HG03521 (cell line): Measurements from ENCODE around the gene ZNF57.
"Not testable (repeated sequence)": the region's sequence is repeated elsewhere in the genome, so short reads cannot be mapped to it uniquely, and the experiment has no call there.

ENCODE experiments used
- ATAC-seq: cut with Tn5 transposase; IDR thresholded peaks from one replicate; pipeline ENCODE4 v1.9.1; 2021; ENCODE audit warnings: mild to moderate bottlenecking, moderate library complexity; ENCODE audit not compliant: unreplicated experiment

ZNF57 gene

DNA sequence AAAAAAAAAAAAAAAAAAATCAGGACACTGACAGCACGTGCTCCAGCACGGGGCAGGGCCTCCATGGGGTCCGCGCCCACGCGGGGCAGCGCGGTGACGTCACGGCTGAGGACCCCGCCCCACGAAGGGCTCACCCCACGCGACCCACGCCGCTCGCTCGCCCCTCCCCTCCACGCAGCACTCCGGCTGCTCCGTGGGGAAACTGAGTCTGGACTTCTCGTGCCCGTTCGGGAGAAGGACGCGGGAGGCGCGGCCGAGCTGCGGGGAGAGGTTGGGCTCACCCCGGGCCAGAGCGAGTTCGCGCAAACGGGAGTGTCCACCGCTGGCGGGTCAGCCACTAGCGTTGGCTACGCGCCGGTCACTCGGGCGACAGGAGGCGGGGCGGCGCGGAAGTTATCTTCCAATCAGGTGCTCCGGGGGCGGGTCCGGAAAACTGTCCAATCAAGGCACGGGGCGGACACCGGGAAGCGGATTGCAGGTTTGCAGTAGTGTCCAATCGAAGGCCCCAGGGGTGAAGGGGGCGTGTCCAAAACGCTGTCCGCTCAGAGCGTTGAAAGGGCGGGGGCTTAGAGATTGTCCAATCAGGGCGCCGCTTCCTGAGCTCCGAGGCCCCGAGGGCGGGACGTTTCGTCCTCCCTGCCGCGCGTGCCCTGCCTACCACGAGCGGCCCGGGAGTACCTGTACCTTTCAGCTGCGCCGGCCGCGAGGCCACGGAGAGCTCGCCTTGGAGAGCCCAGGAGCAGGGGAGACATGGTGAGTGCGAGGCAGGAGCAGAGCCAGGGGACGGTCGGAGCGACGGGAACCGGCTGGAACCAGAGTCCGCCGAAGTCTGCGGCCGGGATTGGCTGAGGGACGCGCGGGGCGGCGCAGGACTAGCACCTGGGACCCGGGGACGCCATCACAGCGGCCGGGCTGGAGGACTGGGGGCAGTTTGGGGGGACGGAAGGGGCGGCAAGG is at the start of gene ZNF57:
Gene ZNF57 (plus strand): TSS at position 633 of the 957 bp plus-strand sequence. CDS start 118 bp downstream, at position 751.
- peak; percentile 92 for ATAC-seq

DNA sequence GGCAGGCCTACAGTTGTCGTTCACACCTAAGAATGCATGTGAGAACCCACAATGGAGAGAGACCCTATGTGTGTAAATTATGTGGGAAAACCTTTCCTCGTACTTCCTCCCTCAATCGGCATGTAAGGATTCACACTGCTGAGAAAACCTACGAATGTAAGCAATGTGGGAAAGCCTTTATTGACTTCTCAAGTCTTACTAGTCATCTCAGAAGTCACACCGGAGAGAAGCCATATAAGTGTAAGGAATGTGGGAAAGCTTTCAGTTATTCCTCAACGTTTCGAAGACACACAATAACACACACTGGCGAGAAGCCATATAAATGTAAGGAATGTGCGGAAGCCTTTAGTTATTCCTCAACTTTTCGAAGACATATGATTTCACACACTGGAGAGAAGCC is 48.1 kb upstream of the ZNF57 start:
- no peak for ATAC-seq

DNA sequence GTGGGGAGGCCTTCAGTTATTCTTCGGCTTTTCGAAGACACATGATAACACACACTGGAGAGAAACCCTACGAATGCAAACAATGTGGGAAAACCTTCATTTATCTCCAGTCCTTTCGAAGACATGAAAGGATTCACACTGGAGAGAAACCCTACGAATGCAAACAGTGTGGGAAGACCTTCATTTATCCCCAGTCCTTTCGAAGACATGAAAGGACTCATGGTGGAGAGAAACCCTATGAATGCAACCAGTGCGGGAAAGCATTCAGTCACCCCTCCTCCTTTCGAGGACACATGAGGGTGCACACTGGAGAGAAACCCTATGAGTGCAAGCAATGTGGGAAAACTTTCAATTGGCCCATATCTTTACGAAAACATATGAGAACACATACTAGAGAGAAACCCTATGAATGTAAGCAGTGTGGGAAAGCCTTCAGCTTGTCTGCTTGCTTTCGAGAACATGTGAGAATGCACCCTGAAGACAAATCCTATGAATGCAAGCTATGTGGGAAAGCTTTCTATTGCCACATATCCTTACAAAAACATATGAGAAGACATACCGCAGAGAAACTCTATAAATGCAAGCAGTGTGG is 47.6 kb upstream of the ZNF57 start:
- no peak for ATAC-seq

GRCh38 chr19:2854849-2855248 is 45.9 kb upstream of the ZNF57 start:
- no peak for ATAC-seq

- ATAC-seq: no peak
Observed at GRCh38 chr19:2856457-2857050, 44.2 kb upstream of the ZNF57 start.

- no peak for ATAC-seq
Observed at GRCh38 chr19:2858864-2859263, 41.9 kb upstream of the ZNF57 start.

- no peak for ATAC-seq
Observed at GRCh38 chr19:2863816-2864215, 36.9 kb upstream of the ZNF57 start.

- no peak for ATAC-seq
Observed at GRCh38 chr19:2865334-2866100, 35.2 kb upstream of the ZNF57 start.

DNA sequence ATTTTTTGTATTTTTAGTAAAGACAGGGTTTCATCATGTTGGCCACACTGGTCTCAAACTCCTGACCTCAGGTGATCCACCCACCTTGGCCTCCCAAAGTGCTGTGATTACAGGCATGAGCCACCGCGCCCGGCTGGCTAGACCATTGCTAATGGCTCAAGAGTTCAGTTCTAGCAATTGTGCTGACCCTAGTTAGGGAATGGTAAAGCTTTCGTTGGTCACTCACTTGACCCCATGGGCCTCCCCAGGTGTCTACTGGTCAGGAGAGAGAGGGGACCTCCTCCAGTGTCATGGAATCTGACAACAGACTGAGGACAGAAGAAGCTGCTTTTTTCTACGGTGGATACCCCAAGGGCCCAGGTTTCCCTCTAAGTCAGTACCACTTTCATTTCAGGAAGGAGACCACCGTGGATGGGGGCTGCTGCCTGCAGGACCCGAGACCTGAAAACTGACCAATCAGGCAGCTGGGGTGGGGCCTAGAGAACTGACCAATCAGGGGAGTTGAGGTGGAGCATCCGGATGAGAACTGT is 34.2 kb upstream of the ZNF57 start:
- ATAC-seq: no peak

- ATAC-seq: no peak
Observed at GRCh38 chr19:2867025-2867991, 33.4 kb upstream of the ZNF57 start, which contains the start of gene ZNF556. TSS of gene ZNF556 (plus strand) at chr19:2867335. CDS start at chr19:2867422, 87 bp downstream.

GRCh38 chr19:2869618-2870017 is 31.1 kb upstream of the ZNF57 start:
- no peak for ATAC-seq

DNA sequence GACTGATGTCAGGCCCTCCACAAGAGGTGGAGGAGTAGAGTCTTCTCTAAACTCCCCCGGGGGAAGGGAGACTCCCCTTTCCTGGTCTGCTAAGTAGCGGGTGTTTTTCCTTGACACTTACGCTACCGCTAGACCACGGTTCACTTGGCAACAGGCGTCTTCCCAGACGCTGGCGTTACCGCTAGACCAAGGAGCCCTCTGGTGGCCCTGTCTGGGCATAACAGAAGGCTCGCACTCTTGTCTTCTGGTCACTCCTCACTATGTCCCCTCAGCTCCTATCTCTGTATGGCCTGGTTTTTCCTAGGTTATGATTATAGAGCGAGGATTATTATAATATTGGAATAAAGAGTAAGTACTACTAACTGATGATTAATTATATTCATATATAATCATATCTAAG is 28.6 kb upstream of the ZNF57 start:
- not testable (repeated sequence) for ATAC-seq

DNA sequence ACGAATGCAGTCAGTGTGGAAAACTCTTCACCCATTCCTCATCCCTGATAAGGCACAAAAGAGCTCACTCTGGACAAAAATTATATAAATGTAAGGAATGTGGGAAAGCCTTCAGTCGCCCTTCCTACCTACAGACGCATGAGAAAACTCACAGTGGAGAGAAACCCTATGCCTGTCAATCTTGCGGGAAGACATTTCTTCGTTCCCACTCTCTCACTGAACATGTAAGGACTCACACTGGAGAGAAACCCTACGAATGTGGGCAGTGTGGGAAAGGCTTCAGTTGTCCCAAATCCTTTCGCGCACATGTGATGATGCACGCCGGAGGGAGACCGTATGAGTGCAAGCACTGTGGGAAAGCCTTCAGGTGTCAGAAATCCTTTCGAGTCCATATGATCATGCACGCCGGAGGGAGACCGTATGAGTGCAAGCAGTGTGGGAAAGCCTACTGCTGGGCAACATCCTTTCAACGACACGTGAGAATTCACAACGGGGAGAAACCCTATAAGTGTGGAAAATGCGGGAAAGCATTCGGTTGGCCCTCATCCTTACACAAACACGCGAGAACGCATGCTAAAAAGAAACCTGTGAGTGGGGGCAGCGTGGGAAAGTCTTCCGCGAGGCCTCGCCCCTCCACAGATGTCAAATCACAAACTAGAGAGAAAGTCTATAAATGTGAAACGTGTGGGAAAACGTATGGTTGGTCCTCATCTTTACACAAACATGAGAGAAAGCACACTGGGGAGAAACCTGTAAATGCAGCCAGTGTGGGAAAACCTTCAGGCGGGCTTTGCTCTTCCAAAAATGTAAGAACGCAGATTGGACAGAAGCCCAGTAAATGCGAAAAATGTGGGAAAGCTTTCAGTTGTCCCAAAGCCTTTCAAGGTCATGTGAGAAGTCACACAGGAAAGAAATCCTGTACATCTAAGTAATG is 23.1 kb upstream of the ZNF57 start:
- ATAC-seq: no peak

DNA sequence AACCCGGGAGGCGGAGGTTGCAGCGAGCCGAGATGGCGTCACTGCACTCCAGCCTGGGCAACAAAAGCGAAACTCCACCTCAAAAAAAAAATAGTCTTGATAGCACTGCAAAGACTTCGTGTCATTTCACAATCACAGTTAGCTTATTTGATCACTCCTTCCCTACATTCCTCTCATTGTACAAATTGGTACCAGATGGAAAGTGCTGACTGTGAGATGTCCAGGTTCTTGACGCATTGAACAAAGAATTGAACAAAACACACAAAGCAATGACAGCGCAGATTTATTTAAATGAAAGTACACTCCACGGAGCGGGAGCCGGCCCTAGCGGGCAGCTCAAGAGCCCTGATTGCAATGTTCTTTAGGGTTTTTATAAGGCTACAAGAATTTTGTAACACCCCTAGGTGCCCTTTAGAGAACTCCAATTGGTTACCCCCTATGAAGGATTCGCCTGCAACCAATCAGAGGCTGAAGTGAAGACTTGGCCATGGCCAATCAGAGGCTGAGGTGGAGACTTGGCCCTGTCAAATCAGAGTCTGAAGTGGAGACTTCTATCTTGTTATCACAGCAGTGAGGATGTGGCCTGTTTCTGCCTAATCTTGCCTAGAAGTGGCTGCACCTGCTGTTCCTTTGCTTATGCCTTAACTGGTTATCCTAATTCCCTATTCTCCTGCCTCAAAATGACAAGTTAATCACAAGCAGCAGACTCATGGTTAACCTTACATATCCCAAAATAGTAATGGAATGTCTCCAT is 16.9 kb upstream of the ZNF57 start:
- no peak for ATAC-seq

GRCh38 chr19:2885736-2886135 is 15.0 kb upstream of the ZNF57 start:
- no peak for ATAC-seq

DNA sequence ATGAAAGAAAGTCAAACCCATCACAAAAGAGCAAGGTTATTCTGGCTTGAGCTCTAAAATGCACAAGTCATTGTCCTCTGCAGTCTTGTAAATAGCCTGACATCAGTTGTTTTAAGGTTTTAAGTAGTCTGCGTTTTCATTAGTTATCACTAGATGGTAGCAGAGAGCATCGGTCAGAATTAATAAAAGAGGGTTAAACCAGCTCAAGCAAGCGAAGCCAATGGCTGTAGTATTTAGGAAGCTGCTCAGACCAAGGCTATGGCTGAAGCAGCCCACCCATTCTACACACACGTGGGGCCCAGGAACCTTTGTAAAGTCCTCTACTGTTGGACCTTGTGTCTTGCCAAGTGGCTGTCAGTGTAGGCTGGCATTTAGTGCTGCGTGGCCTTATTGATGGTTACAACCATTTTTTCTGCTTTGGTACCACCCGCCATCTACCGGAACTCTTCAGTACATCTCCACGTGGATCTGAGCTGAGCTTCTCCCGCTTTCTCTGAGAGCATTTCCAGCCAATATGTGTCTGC is 13.3 kb upstream of the ZNF57 start:
- ATAC-seq: no peak

DNA sequence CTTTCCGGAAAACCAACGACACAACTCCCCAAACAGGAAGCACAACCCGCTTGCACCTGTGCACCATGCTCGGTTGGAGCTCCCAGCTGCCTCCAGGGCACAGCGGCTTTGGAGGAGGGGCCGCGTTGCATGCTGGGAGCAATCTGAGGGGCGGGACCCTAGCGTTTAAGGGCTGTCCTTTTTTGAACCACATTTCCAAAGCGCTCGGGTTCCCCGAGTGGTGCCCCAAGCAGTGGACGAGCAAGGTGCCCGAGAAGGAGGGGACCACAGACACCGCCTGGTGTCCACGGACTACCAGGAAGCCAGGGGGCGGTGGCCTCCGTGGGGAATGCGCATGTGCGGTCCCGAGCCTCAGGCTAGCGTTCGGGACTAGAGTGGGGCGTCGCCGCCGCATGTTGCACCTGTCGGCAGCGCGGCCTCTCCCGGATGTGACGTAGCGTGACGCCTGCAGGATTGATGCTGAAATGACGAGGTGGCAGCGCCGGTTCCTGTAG is 11.9 kb upstream of the ZNF57 start:
- no peak for ATAC-seq
